Osteocyte (in vitro differentiated cells): ENCODE results near the gene ARL6IP1. TPM values are rescaled to one million over a fixed set of nuclear protein-coding genes. Genes with fewer than 3 reads are reported as not detected.

Experiments used
- DNase-seq: peaks from one replicate; pipeline ENCODE4 v3.0.0; 2021; ENCODE audit warnings: mixed read lengths; ENCODE audit not compliant: unreplicated experiment; ENCODE audit errors: extremely low spot score
- H3K27ac Mint-ChIP-seq: one replicate; pipeline ENCODE4 v1.8.0; 2021; ENCODE audit warnings: mild to moderate bottlenecking, mixed read lengths; ENCODE audit not compliant: unreplicated experiment
- H3K27me3 Mint-ChIP-seq: one replicate; pipeline ENCODE4 v1.8.0; 2021; ENCODE audit warnings: mixed read lengths; ENCODE audit not compliant: unreplicated experiment
- H3K36me3 Mint-ChIP-seq: one replicate; pipeline ENCODE4 v1.8.0; 2021; ENCODE audit warnings: mixed read lengths; ENCODE audit not compliant: unreplicated experiment
- H3K4me1 Mint-ChIP-seq: one replicate; pipeline ENCODE4 v1.8.0; 2021; ENCODE audit warnings: mixed read lengths; ENCODE audit not compliant: unreplicated experiment
- H3K4me3 Mint-ChIP-seq: one replicate; pipeline ENCODE4 v1.8.0; 2021; ENCODE audit warnings: mild to moderate bottlenecking, moderate library complexity, mixed read lengths; ENCODE audit not compliant: unreplicated experiment
- H3K9me3 Mint-ChIP-seq: one replicate; pipeline ENCODE4 v1.8.0; 2021; ENCODE audit warnings: mixed read lengths; ENCODE audit not compliant: unreplicated experiment
- total RNA-seq: library from RNA; stranded (reverse); gene quantifications from 2 replicates; pipeline ENCODE4 v1.2.1, GENCODE V29; 2021
- TF ChIP-seq, protein P1 (sequence below): fragments of 200-600 bp; sonication (generic); IDR thresholded peaks from 2 replicates; pipeline ENCODE4 v1.5.0; 2021; ENCODE audit warnings: antibody characterized with exemption, mild to moderate bottlenecking, moderate library complexity

Gene ARL6IP1
- total RNA-seq, 1 donor from 2014 or later: 95.4 TPM

GRCh38 chr16:18836702-18837101, 35.4 kb upstream of the ARL6IP1 start:
- no peaks in the 10 kb centered on the region for H3K4me1 Mint-ChIP-seq
- H3K27ac Mint-ChIP-seq: no peak overlapping the region
- no peak overlapping the region for H3K4me3 Mint-ChIP-seq
- no peak for DNase-seq
- no peaks in the 10 kb centered on the region for H3K27me3 Mint-ChIP-seq
- TF ChIP-seq, protein P1, sequence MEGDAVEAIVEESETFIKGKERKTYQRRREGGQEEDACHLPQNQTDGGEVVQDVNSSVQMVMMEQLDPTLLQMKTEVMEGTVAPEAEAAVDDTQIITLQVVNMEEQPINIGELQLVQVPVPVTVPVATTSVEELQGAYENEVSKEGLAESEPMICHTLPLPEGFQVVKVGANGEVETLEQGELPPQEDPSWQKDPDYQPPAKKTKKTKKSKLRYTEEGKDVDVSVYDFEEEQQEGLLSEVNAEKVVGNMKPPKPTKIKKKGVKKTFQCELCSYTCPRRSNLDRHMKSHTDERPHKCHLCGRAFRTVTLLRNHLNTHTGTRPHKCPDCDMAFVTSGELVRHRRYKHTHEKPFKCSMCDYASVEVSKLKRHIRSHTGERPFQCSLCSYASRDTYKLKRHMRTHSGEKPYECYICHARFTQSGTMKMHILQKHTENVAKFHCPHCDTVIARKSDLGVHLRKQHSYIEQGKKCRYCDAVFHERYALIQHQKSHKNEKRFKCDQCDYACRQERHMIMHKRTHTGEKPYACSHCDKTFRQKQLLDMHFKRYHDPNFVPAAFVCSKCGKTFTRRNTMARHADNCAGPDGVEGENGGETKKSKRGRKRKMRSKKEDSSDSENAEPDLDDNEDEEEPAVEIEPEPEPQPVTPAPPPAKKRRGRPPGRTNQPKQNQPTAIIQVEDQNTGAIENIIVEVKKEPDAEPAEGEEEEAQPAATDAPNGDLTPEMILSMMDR: no peak
- H3K36me3 Mint-ChIP-seq: peaks cover 73% of the 10 kb centered on the region
- no peaks in the 10 kb centered on the region for H3K9me3 Mint-ChIP-seq

DNA sequence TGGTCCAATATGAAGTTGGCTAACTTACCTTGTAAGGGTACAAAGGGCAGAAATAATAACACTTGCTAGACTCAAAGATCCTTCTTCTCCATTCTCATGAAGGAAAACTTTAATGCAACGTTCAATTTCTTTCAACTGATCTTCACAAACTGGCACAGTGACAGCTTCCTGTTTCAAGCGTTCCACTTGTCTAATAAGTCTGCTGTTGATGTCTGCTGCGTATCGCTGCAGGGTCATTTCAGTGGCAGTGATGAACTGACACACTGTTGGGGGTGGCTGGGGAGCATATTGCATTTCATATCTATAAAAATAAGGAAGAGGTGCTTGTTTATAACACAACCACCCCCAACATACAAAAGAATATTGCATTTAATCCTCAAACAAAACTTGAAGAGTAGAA, 33.5 kb upstream of the ARL6IP1 start:
- Mint-ChIP-seq H3K9me3 (no peaks in the 10 kb centered on the region), H3K36me3 (peaks cover 71% of the 10 kb centered on the region), H3K4me3 (no peak overlapping the region), H3K27ac (no peak overlapping the region), H3K27me3 (no peaks in the 10 kb centered on the region), H3K4me1 (no peaks in the 10 kb centered on the region)
- DNase-seq: no peak
- TF ChIP-seq, protein P1: no peak

- Mint-ChIP-seq H3K9me3 (no peaks in the 10 kb centered on the region), H3K27ac (no peak overlapping the region), H3K36me3 (peaks cover 70% of the 10 kb centered on the region), H3K4me1 (no peaks in the 10 kb centered on the region), H3K4me3 (no peak overlapping the region), H3K27me3 (no peaks in the 10 kb centered on the region)
- TF ChIP-seq, protein P1: no peak
- no peak for DNase-seq
These were observed 32.6 kb upstream of the ARL6IP1 start for GRCh38 chr16:18833707-18834505.

- DNase-seq: no peak
- no peak overlapping the region for H3K27ac Mint-ChIP-seq
- H3K9me3 Mint-ChIP-seq: no peaks in the 10 kb centered on the region
- TF ChIP-seq, protein P1: no peak
- no peaks in the 10 kb centered on the region for H3K27me3 Mint-ChIP-seq
- peaks cover 67% of the 10 kb centered on the region for H3K36me3 Mint-ChIP-seq
- no peaks in the 10 kb centered on the region for H3K4me1 Mint-ChIP-seq
- no peak overlapping the region for H3K4me3 Mint-ChIP-seq
These were observed 31.3 kb upstream of the ARL6IP1 start for GRCh38 chr16:18832613-18833012.

DNA sequence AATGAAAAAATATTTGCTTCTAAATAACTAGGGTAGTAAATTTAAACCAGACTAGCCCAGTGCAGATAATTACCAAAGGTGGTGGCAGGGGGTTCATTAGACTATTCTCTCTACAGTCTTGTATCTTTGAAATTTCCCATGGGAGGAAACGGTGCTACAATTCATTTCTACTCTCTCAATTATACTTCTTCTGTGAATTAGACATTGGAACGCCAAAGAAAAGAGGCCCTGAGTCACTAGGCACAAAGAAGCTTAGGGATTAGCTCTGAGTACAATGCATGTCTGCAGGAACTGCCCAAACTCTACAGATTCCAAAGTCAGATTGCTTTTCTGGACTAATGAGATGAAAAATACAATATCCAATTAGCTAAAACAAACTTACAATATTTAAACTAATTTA, 30.7 kb upstream of the ARL6IP1 start:
- no peak for DNase-seq
- TF ChIP-seq, protein P1: no peak
- H3K27me3 Mint-ChIP-seq: no peaks in the 10 kb centered on the region
- H3K27ac Mint-ChIP-seq: no peak overlapping the region
- H3K9me3 Mint-ChIP-seq: no peaks in the 10 kb centered on the region
- H3K36me3 Mint-ChIP-seq: peaks cover 63% of the 10 kb centered on the region
- no peaks in the 10 kb centered on the region for H3K4me1 Mint-ChIP-seq
- no peak overlapping the region for H3K4me3 Mint-ChIP-seq
